ENCODE results near the gene NPAS1. TPM values are rescaled to one million over a fixed set of nuclear protein-coding genes. Genes with fewer than 3 reads are reported as not detected.

NPAS1 gene
- total RNA-seq, 1 donor from 2014 or later = 1.7 TPM

DNA sequence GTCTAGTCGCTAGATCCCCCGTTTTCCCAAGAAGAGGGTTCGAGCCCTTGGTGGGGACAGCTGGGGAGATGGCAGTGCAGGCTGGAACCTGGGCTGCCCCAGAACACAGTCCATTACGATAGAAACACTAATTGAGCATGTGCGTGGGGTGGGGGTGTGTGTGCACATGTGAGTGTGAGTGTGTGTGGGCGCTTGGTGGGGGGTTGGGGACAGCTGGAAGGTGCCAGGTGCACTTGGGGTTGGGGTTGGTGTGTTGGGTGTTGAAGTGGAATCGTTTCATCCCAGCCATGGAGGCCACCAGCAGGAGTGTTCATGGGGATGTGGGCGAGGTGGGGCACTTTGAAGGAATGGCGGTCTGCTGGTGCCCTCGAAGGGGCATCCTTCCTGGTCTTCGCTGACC is 18.1 kb upstream of the NPAS1 start:
- peaks cover 26% of the 10 kb centered on the region for H3K27me3 Mint-ChIP-seq (ENCODE audit: unreplicated experiment)
- peaks cover 5% of the 10 kb centered on the region for H3K36me3 Mint-ChIP-seq (ENCODE audit: unreplicated experiment)
- H3K27ac Mint-ChIP-seq (ENCODE audit: unreplicated experiment) = no peak overlapping the region
- no peak for DNase-seq
- peaks cover 14% of the 10 kb centered on the region for H3K4me1 Mint-ChIP-seq (ENCODE audit: low read depth, unreplicated experiment)
- no peak overlapping the region for H3K4me3 Mint-ChIP-seq (ENCODE audit: unreplicated experiment)
- TF ChIP-seq, protein P1, sequence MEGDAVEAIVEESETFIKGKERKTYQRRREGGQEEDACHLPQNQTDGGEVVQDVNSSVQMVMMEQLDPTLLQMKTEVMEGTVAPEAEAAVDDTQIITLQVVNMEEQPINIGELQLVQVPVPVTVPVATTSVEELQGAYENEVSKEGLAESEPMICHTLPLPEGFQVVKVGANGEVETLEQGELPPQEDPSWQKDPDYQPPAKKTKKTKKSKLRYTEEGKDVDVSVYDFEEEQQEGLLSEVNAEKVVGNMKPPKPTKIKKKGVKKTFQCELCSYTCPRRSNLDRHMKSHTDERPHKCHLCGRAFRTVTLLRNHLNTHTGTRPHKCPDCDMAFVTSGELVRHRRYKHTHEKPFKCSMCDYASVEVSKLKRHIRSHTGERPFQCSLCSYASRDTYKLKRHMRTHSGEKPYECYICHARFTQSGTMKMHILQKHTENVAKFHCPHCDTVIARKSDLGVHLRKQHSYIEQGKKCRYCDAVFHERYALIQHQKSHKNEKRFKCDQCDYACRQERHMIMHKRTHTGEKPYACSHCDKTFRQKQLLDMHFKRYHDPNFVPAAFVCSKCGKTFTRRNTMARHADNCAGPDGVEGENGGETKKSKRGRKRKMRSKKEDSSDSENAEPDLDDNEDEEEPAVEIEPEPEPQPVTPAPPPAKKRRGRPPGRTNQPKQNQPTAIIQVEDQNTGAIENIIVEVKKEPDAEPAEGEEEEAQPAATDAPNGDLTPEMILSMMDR (IDR thresholded peaks at IDR 0.05; ENCODE audit: partially characterized antibody, unreplicated experiment) = no peak
- H3K9me3 Mint-ChIP-seq (ENCODE audit: unreplicated experiment) = peaks cover 34% of the 10 kb centered on the region

DNA sequence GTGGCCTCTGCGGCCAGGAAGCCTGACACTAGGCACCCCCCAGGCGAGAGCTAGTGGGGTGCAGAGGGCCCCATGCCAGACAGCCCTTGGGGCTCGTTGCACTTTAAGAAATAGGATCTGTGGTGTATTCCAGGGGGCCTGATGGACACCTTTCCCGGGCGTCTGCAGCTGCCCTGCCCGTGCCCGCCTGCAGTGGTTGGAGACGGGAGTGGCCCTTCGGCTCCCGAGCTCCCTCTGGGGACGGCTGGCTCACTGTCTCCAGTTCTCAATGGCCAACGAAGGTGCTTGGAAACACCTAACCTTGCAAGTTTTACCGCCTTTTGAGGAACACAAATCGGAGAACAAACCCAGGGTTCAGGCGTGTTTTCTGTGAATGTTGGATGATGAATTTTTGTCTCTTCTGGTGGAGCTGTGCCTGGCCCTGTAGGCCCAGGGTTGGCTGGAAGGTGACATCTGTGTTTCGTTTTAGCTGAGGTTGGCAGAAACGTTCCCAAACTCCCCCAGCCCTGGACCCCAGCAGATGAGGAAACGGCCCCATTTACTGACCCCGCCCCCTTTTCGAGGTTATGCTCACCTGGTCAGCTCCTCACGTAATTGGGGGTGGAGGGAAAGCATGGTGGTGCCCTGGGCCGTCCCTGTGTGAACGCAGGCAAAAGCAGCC is 17.4 kb upstream of the NPAS1 start:
- TF ChIP-seq, protein P1 (IDR thresholded peaks at IDR 0.05; ENCODE audit: partially characterized antibody, unreplicated experiment) = no peak
- Mint-ChIP-seq H3K4me1 (ENCODE audit: low read depth, unreplicated experiment) (peaks cover 14% of the 10 kb centered on the region), H3K4me3 (ENCODE audit: unreplicated experiment) (no peak overlapping the region), H3K27ac (ENCODE audit: unreplicated experiment) (no peak overlapping the region), H3K36me3 (ENCODE audit: unreplicated experiment) (peaks cover 5% of the 10 kb centered on the region), H3K27me3 (ENCODE audit: unreplicated experiment) (peaks cover 26% of the 10 kb centered on the region), H3K9me3 (ENCODE audit: unreplicated experiment) (peaks cover 33% of the 10 kb centered on the region)
- DNase-seq = no peak

DNA sequence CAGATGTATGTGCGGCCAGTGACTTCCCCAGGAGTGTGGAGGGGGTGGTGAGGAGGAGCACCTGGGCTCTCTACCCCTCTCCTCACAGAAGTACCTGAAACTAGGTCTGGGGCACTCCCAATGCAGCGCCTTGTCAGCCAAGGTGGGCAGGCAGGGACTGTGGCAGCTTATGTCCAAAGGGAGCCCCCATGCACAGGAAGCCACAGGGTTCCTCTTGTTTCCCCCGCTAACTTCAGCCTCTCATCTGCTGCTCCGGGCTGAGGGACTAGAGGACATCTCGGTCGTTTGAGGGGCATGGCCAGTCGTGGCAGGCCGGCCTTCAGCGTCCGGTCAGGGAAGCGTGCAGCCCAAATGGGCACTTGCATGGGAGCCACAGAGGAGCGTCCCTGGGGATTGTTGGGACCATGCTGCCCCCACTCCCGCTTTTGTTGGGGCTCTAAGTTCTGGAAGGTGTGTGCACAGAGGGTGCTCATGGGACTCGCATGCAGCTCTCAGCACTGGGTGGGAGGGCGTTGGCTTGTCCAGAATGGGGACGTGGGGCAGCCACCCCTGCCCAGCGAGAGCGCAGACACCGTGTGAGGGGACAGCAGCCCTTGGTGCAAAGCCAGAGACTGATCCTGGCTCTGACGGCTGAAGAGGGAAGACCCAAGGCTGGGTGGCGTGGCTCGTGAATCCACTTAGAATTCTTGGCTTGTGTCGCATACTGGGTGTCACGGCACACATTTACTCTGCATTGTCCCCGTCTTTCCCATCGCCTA is 16.6 kb upstream of the NPAS1 start:
- Mint-ChIP-seq H3K4me3 (ENCODE audit: unreplicated experiment) (no peak overlapping the region), H3K36me3 (ENCODE audit: unreplicated experiment) (peaks cover 7% of the 10 kb centered on the region), H3K9me3 (ENCODE audit: unreplicated experiment) (peaks cover 30% of the 10 kb centered on the region), H3K27ac (ENCODE audit: unreplicated experiment) (peak overlapping the region; percentile 79), H3K4me1 (ENCODE audit: low read depth, unreplicated experiment) (peaks cover 14% of the 10 kb centered on the region), H3K27me3 (ENCODE audit: unreplicated experiment) (peaks cover 31% of the 10 kb centered on the region)
- no peak for DNase-seq
- TF ChIP-seq, protein P1 (IDR thresholded peaks at IDR 0.05; ENCODE audit: partially characterized antibody, unreplicated experiment) = no peak

DNA sequence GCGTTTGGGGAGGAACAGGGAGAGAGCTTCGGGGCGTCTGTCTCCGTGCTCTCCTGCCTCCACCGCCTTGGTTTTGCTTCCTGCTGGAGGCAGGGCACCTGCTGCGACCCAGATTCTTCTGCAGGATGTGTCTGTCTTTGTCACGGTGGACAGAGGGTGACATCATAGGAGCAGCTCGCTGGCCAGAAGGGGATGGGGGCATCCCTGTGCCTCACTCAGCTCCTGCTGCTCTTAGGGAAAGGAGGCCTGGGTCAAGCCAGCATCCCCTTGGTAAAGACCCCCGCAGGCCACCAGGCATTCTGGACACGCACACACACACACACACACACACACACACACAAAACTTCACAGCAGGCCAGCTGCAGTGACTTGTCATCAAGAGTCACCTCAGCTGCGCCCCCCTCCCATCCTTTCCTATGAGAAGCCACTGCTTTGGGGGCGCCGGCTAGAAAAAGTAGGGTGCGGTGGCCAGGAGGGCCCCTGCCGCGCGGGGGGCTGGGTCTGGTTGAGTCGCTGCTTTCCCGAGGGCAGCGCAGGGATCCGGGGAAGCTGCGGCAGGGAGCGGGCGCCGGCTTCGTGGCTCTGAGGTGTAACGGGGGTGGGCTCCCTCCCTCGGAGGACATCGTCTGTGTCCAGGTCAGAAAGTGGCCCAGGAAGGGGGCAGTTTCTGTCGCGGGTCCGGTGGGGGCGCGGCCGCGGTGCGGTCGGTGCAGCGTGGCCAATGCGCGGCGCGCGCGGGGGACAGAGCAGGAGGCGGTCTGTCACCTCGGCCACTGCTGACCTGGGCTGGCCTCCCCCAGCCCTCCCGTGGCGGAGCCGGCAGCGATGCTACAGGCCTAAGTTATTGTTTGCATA is 15.8 kb upstream of the NPAS1 start:
- Mint-ChIP-seq H3K9me3 (ENCODE audit: unreplicated experiment) (peaks cover 37% of the 10 kb centered on the region), H3K27ac (ENCODE audit: unreplicated experiment) (peak overlapping the region; percentile 79), H3K27me3 (ENCODE audit: unreplicated experiment) (peaks cover 36% of the 10 kb centered on the region), H3K36me3 (ENCODE audit: unreplicated experiment) (peaks cover 15% of the 10 kb centered on the region), H3K4me1 (ENCODE audit: low read depth, unreplicated experiment) (peaks cover 12% of the 10 kb centered on the region), H3K4me3 (ENCODE audit: unreplicated experiment) (no peak overlapping the region)
- DNase-seq = no peak
- TF ChIP-seq, protein P1 (IDR thresholded peaks at IDR 0.05; ENCODE audit: partially characterized antibody, unreplicated experiment) = no peak
